Glutamatergic neuron (in vitro differentiated cells): ENCODE measurements around the gene TSHZ1. TPM values are rescaled to one million over a fixed set of nuclear protein-coding genes. Genes with fewer than 3 reads are reported as not detected.

Experiments
- DNase-seq: peaks from one replicate; pipeline ENCODE4 v3.0.0; 2022
- H3K27ac Mint-ChIP-seq: one replicate; pipeline ENCODE4 v1.8.0; 2020; ENCODE audit warnings: mild to moderate bottlenecking, mixed read lengths, inconsistent platforms; ENCODE audit not compliant: unreplicated experiment
- H3K27me3 Mint-ChIP-seq: one replicate; pipeline ENCODE4 v1.8.0; 2020; ENCODE audit warnings: mild to moderate bottlenecking, moderate library complexity, mixed read lengths, inconsistent platforms; ENCODE audit not compliant: unreplicated experiment
- H3K36me3 Mint-ChIP-seq: one replicate; pipeline ENCODE4 v1.8.0; 2020; ENCODE audit warnings: mild to moderate bottlenecking, mixed read lengths, inconsistent platforms; ENCODE audit not compliant: unreplicated experiment
- H3K4me1 Mint-ChIP-seq: one replicate; pipeline ENCODE4 v1.8.0; 2020; ENCODE audit warnings: mild to moderate bottlenecking, low read depth, mixed read lengths, inconsistent platforms; ENCODE audit not compliant: unreplicated experiment
- H3K4me3 Mint-ChIP-seq: one replicate; pipeline ENCODE4 v1.8.0; 2020; ENCODE audit warnings: mild to moderate bottlenecking, mixed read lengths, inconsistent platforms; ENCODE audit not compliant: unreplicated experiment
- H3K9me3 Mint-ChIP-seq: one replicate; pipeline ENCODE4 v1.8.0; 2020; ENCODE audit warnings: mild to moderate bottlenecking, moderate library complexity, mixed read lengths, inconsistent platforms; ENCODE audit not compliant: unreplicated experiment
- CTCF ChIP-seq: fragments of 200-600 bp; sonication (generic); IDR thresholded peaks from one replicate; pipeline ENCODE4 v1.5.0; 2021; ENCODE audit not compliant: partially characterized antibody, unreplicated experiment
- total RNA-seq: library from RNA; stranded (reverse); fragmentation: NEBNext Ultra II Directional; extraction: Animal tissue kit (Norgen Biotek cat#: 25700); gene quantifications from one replicate; pipeline ENCODE4 v1.2.1, GENCODE V29; 2021; ENCODE audit not compliant: unreplicated experiment

The TSHZ1 gene
- total RNA-seq, 1 donor from 2014 or later: 5.3 TPM

- Mint-ChIP-seq H3K4me1 (peaks cover 2% of the 10 kb centered on the region), H3K27ac (no peak overlapping the region), H3K9me3 (no peaks in the 10 kb centered on the region), H3K36me3 (no peaks in the 10 kb centered on the region), H3K27me3 (no peaks in the 10 kb centered on the region), H3K4me3 (no peak overlapping the region)
- no peak for TF ChIP-seq CTCF
- no peak for DNase-seq
Measured at GRCh38 chr18:75230163-75231052, 19.8 kb downstream of the TSHZ1 start.

- peaks cover 2% of the 10 kb centered on the region for H3K4me1 Mint-ChIP-seq
- no peak for TF ChIP-seq CTCF
- H3K9me3 Mint-ChIP-seq: no peaks in the 10 kb centered on the region
Measured at GRCh38 chr18:75231053-75231406, 20.4 kb downstream of the TSHZ1 start.

GRCh38 chr18:75234901-75235300 is 24.3 kb downstream of the TSHZ1 start:
- TF ChIP-seq CTCF: no peak
- no peaks in the 10 kb centered on the region for H3K4me1 Mint-ChIP-seq
- H3K9me3 Mint-ChIP-seq: no peaks in the 10 kb centered on the region

More at GRCh38 chr18:75231053-75231406, 20.4 kb downstream of the TSHZ1 start:
- no peak for DNase-seq
- Mint-ChIP-seq H3K4me3 (no peak overlapping the region), H3K36me3 (no peaks in the 10 kb centered on the region), H3K27me3 (no peaks in the 10 kb centered on the region), H3K27ac (no peak overlapping the region)

GRCh38 chr18:75235896-75236295 is 25.3 kb downstream of the TSHZ1 start:
- H3K4me3 Mint-ChIP-seq: no peak overlapping the region
- H3K4me1 Mint-ChIP-seq: no peaks in the 10 kb centered on the region
- no peak overlapping the region for H3K27ac Mint-ChIP-seq
- no peaks in the 10 kb centered on the region for H3K27me3 Mint-ChIP-seq
- TF ChIP-seq CTCF: no peak
- no peaks in the 10 kb centered on the region for H3K36me3 Mint-ChIP-seq
- no peak for DNase-seq
- no peaks in the 10 kb centered on the region for H3K9me3 Mint-ChIP-seq

More at GRCh38 chr18:75234901-75235300, 24.3 kb downstream of the TSHZ1 start:
- DNase-seq: no peak
- no peak overlapping the region for H3K4me3 Mint-ChIP-seq
- no peak overlapping the region for H3K27ac Mint-ChIP-seq
- no peaks in the 10 kb centered on the region for H3K27me3 Mint-ChIP-seq
- H3K36me3 Mint-ChIP-seq: no peaks in the 10 kb centered on the region

- H3K36me3 Mint-ChIP-seq: peaks cover 8% of the 10 kb centered on the region
- TF ChIP-seq CTCF: no peak
- peaks cover 2% of the 10 kb centered on the region for H3K9me3 Mint-ChIP-seq
- no peak overlapping the region for H3K27ac Mint-ChIP-seq
- no peak for DNase-seq
- H3K4me3 Mint-ChIP-seq: no peak overlapping the region
- no peaks in the 10 kb centered on the region for H3K27me3 Mint-ChIP-seq
- H3K4me1 Mint-ChIP-seq: no peaks in the 10 kb centered on the region
Measured at GRCh38 chr18:75238100-75238499, 27.5 kb downstream of the TSHZ1 start.
